Hematopoietic multipotent progenitor cell (in vitro differentiated cells): Measurements from ENCODE around the gene TNFSF12. TPM values are rescaled to one million over a fixed set of nuclear protein-coding genes. Genes with fewer than 3 reads are reported as not detected.
A peak's percentile ranks its signal among the peaks of the same experiment; 100 is the strongest.

ENCODE experiments used
- DNase-seq, 3 donors: peaks; one replicate each; pipeline ENCODE4 v3.0.0-alpha.2; 2011 to 2015; ENCODE audit warnings: low read depth in 2 of 3, low spot score in 2 of 3
- total RNA-seq: library from RNA; depleted of rRNA; stranded (reverse); fragments of >200 nt; gene quantifications from one replicate; pipeline ENCODE4 v1.2.3, GENCODE V29; 2012

The TNFSF12 gene, protein sequence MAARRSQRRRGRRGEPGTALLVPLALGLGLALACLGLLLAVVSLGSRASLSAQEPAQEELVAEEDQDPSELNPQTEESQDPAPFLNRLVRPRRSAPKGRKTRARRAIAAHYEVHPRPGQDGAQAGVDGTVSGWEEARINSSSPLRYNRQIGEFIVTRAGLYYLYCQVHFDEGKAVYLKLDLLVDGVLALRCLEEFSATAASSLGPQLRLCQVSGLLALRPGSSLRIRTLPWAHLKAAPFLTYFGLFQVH
- 11.0 TPM for total RNA-seq

GRCh38 chr17:7548585-7549400 lies at the start of gene TNFSF12:
Gene TNFSF12 (plus strand): TSS chr17:7549058. CDS start chr17:7549154, 96 bp downstream.
- DNase-seq = peak in 2 of 3 donors; percentile 49 to 66

GRCh38 chr17:7499161-7499560 lies 49.7 kb upstream of the TNFSF12 start:
- DNase-seq = no peak

DNA sequence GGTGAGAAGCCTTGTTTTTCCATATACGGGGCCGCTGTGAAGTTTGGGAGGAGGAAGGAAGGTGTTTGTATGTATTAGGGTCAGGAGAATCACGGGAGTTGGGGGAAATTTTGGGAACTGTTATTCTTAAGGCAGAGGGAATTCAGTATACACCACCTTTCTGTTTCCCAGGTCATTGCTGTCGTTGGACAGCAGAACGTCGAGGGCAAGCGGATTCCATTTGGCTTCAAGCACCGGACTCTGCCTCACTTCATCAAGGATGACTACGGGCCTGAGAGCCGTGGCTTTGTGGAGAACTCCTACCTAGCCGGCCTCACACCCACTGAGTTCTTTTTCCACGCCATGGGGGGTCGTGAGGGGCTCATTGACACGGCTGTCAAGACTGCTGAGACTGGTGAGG lies 47.1 kb upstream of the TNFSF12 start:
- no peak for DNase-seq

GRCh38 chr17:7502171-7502847 lies 46.5 kb upstream of the TNFSF12 start:
- DNase-seq = no peak

- peak in 1 of 3 donors; percentile 41 for DNase-seq
Observed at GRCh38 chr17:7502987-7503386, 45.9 kb upstream of the TNFSF12 start.

GRCh38 chr17:7503521-7503920 lies 45.3 kb upstream of the TNFSF12 start:
- no peak for DNase-seq

- no peak for DNase-seq
Observed at GRCh38 chr17:7508145-7508544, 40.7 kb upstream of the TNFSF12 start.

DNA sequence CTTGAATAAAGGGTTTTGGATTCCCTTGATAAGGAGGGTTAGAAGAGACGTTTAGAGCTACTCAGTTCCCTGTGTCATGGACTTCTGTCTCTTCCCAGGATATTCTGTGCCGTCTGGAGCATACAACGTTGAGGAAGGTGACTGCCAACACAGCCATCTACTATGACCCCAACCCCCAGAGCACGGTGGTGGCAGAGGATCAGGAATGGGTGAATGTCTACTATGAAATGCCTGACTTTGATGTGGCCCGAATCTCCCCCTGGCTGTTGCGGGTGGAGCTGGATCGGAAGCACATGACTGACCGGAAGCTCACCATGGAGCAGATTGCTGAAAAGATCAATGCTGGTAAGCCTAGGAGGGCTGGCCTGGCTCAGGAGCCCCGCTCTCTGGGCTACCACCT lies 40.0 kb upstream of the TNFSF12 start:
- DNase-seq = no peak

DNA sequence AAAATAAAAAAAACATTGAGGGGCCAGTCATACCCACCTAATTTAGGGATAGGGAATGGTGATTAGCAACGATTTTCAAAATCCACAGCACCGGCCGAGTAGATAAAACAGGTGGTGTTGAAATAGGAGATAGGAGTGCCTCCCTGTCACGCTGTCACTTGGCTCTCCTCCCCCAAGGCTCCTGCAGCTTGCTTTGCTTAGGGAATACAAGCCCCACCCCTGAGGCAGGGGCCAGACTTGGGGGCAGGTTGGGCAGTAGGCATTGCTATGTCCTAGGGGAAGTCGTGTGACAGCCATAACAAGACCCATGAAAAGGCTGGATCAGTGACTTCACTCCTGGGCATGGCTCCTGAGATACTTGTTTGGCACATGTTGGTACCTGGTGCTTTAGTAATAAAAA lies 38.9 kb upstream of the TNFSF12 start:
- no peak for DNase-seq

GRCh38 chr17:7511108-7511507 lies 37.8 kb upstream of the TNFSF12 start:
- no peak for DNase-seq

DNA sequence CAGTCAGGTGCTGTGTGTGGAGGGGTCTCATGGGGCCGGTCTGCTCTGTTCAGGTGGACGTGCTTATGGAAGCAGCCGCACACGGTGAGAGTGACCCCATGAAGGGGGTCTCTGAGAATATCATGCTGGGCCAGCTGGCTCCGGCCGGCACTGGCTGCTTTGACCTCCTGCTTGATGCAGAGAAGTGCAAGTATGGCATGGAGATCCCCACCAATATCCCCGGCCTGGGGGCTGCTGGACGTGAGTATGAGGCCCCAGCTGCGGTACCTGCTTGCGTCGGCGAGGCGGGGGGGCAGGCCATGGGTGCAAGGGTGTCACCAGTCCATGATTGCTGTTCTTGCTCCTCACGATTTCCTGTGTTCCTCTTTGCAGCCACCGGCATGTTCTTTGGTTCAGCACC lies 36.8 kb upstream of the TNFSF12 start:
- no peak for DNase-seq

DNA sequence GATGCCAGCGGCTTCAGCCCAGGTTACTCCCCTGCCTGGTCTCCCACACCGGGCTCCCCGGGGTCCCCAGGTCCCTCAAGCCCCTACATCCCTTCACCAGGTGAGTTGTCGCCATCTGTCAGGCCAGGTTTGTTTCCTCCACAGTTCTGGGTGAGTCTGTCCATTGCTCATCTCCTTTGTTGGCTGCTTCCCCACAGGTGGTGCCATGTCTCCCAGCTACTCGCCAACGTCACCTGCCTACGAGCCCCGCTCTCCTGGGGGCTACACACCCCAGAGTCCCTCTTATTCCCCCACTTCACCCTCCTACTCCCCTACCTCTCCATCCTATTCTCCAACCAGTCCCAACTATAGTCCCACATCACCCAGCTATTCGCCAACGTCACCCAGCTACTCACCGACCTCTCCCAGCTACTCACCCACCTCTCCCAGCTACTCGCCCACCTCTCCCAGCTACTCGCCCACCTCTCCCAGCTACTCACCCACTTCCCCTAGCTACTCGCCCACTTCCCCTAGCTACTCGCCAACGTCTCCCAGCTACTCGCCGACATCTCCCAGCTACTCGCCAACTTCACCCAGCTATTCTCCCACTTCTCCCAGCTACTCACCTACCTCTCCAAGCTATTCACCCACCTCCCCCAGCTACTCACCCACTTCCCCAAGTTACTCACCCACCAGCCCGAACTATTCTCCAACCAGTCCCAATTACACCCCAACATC lies 35.9 kb upstream of the TNFSF12 start:
- no peak for DNase-seq

GRCh38 chr17:7513850-7514419 lies 34.9 kb upstream of the TNFSF12 start:
- DNase-seq = no peak

DNA sequence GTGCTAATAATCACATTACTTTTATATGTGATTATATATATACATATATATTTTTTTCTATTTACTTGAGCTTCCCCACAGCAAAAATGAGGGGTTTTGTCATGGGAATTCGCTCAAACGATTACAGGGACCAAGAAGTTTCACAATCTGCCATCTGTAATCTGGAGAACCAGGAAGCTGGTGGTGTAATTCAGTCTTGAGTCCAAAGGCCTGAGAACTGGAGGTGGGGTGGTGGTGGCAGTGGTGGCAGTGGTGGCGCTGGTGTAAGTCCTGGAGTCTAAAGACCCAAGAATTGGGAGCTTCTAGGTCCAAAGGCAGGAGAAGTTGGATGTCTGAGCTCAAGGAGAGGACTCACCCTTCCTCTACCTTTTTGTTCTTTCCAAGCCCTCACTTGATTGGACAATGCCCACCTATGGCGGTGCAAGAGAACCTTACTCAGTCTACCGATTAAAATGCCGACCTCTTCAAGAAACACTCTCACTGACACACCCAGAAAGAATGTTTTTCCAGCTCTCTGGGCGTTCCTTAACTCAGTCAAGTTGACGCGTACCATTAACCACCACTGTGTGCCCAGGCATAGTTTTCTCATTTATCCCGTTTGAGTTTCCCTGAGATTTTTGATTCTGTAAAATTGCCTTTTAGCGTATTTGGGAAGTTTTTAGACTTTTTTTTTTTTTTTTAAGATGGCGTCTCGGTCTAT lies 32.8 kb upstream of the TNFSF12 start:
- DNase-seq = no peak

DNA sequence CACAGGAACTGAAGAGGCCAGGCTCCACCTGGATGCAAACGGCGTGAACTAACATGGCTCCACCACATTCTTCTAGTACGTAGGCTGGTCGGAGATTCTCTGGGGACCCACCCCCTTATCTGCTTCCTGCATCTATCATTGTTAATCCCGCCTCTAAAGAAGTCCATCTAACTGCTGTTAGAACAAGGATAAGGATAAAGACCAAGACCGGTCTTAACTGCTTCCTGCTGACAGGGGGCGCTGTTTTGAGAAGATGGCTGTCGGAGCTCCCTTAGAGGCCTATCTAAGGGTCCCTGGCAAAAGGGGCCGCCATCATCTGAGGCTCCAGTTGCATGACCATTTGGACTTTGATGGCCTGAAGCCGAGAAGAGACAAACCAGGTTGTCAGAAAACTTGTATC lies 25.8 kb upstream of the TNFSF12 start:
- DNase-seq = peak in 2 of 3 donors; percentile 33 to 60

DNA sequence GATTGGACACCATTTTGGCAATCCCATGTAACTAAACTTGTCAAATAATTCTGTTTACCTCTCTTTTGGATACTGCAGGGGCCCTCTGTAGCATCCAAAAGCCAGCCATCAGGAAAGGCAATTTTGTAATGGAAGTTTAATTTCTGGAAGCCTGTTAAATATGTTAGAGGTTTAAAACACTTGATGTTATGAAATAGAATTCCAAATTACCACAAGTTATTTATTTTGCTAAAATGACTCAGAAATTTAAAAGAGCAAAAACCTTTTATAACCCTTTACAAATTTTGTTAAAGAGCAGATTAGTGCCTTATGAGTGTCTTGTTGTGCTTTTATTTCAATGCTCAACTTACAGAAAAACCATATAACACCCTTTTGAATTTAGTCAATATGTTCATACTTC lies 20.0 kb upstream of the TNFSF12 start:
- no peak for DNase-seq

GRCh38 chr17:7530023-7530900 lies 18.6 kb upstream of the TNFSF12 start:
- DNase-seq = no peak

DNA sequence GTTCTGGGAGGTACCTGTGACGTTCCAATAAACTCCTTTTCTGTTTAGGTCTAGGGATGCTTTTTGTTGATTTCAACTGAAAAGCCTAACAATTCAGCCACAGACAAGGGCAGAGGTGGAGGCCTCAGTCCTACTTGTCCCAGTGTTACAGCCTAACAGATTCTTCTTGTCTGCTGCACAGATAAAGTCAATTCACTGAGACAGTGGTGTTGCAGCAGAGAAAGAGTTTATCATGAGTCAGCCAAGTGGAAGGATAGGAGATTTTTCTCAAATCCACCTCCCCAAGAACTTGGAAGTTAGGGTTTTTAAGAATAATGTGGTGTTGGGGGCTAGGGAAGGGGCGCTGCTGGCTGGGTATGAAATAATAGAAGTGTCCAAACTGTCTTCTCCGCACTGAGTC lies 10.8 kb upstream of the TNFSF12 start:
- no peak for DNase-seq

DNA sequence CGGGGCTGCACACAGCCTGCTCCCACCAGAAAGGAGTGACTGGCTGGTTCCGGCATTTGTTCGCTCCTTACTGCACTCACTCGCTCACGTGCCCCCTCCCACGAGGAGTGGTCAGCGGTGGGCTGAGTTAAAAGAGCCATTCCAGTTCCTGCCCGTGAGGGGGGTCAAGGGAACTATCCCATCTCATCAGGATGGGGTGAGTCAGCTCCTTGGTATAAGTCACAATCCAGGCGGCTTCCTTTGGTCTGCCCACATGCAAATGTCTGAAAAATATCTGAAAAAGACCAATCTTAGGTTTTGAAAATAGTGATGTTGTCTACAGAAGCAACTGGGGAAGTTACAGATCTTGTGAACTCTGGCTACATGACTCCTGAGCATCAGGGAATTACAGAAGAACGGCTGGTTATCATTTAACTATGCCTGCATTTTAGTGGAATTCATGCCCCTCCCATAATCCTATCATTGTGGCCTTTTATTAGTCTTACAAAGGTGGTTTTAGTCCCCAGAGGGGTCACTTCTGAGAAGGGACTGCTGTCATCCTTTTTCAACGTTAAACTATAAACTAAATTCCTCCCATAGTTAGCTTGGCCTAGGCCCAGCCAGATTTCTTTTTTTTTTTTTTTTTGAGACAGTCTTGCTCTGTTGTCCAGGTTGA lies 9.8 kb upstream of the TNFSF12 start:
- DNase-seq = no peak
